Upper lobe of left lung (tissue), 4 donors: ENCODE data around the gene R3HDM2.

Experiments used
- CTCF ChIP-seq, 6 experiments: fragments of 450-650 bp in 4 of 6; fragments of 200-600 bp in 2 of 6; sonication (generic) in 2 of 6; IDR thresholded peaks; one replicate each; pipeline ENCODE4 v1.5.1; 2016 to 2019; ENCODE audit warnings: antibody characterized with exemption in 6 of 6
- POLR2AphosphoS5 ChIP-seq, 2 donors: sonication (generic); formaldehyde crosslinking; IDR thresholded peaks; one replicate each; pipeline ENCODE4 v1.5.1; 2017; ENCODE audit warnings: antibody characterized with exemption in 2 of 2

GRCh38 chr12:57272337-57273151 lies 158.3 kb downstream of the R3HDM2 start:
- TF ChIP-seq POLR2AphosphoS5 (IDR thresholded peaks at IDR 0.05) = no peak
- TF ChIP-seq CTCF (IDR thresholded peaks at IDR 0.05) = no peak
